Fibroblast of skin of left biceps (primary cell): ENCODE measurements around the gene N4BP2.

ENCODE experiments used
- DNase-seq, 2 experiments: peaks; one replicate each; pipeline ENCODE4 v3.0.0-alpha.2; 2013; ENCODE audit warnings: low read depth in 2 of 2

Gene N4BP2

GRCh38 chr4:40152637-40153036, 96.0 kb downstream of the N4BP2 start:
- no peak for DNase-seq

- no peak for DNase-seq
Observed at GRCh38 chr4:40157436-40157835, 100.8 kb downstream of the N4BP2 start.

GRCh38 chr4:40160258-40160657, 103.6 kb downstream of the N4BP2 start:
- no peak for DNase-seq

- no peak for DNase-seq
Observed at GRCh38 chr4:40164459-40164858, 107.8 kb downstream of the N4BP2 start.

DNA sequence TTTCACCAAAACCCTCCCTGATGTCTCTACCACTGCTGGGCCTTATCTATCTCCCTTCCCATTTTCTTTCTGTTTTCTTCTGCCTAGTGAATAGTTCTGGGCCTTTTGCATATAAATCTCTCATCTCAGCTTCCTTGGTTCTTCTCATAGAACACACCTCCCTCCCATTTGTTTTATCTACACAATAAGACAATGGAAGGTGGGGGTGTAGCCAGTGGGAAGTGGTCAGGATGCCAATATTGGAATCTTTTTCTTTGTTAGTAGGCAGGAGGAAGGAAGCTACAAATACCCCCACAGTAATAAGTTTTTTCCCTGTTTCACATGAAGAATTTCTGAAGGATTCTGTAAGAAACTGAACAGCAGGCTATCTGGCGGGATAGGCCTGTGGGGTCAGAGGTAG, 109.3 kb downstream of the N4BP2 start:
- DNase-seq = no peak

DNA sequence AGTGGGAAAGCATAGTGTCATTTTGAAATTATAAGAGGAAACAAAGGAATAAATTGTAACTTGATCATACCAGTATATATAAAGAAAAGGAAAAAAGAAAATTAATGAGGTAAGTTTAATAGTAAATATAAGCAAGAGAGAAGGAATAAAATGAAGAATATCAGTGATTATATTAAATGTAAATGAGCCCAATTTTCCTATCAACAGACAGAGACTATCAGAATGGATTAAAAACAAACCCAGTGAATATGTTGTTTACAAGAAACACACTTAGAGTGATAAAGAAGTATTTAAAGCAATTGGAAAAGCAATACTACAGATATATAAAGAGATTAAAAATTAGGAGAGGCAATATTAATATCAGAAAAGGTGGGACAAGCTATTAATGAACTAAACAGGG, 111.4 kb downstream of the N4BP2 start:
- DNase-seq = no peak

GRCh38 chr4:40170588-40170987, 113.9 kb downstream of the N4BP2 start:
- DNase-seq = no peak

GRCh38 chr4:40173470-40173875, 116.8 kb downstream of the N4BP2 start:
- no peak for DNase-seq

DNA sequence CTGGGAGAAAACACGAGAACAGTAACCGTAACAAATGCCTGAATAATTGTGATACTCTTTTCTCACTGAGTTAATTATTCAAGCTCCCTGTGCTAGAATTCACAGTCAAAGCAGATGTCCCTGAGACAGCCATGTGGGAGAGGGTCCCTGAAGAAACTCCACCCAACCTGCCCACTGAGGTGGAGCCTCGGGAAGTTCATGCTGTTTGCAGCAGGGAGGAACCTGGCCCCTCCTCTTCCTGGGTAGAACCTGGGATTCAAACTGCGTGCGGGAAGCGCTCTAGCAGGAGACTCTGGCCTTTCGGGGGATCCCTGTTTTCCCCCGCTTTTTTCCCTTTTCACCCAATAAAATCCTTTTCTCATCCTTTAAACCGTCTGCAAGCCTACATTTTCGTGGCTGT, 120.0 kb downstream of the N4BP2 start:
- no peak for DNase-seq

DNA sequence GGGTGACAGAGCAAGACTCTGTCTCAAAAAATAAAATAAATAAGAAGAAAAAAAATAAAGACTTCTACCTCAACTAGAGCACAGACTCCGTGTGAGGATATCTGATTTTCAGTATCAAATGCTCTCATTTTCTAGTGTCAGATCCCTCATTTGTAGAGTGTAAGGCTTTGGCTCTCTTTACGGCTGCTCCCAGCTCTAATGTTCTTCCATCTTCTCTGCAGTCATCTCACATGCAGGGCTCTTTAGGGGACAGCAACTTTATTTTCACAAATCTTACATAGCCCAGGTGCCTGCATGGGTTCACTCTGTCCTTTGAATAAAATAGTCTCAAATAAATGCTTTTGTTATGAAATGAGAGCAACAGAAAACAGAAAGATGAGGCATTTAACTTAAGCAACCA, 120.9 kb downstream of the N4BP2 start:
- DNase-seq = no peak

- DNase-seq = no peak
Observed at GRCh38 chr4:40178672-40179071, 122.0 kb downstream of the N4BP2 start.

GRCh38 chr4:40179360-40179759, 122.7 kb downstream of the N4BP2 start:
- DNase-seq = no peak

DNA sequence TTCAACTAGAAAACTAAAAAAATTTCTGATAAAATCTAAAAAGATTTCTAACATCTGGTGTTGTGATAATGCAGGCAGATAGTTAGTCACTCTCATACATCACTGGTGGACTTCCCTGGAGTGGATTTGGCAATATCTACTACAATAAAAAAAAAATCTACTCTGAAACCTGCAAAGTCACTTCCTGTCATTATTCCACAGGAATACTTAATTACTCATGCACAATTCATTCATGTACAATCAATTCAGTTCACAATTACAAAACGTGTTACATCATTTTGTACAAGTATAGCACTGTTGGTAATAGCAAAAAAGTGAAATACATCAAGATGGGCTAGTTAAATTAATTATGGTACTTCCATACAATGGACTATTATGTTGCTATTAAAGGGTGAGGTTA, 123.7 kb downstream of the N4BP2 start:
- DNase-seq = peak; percentile 75 to 80

DNA sequence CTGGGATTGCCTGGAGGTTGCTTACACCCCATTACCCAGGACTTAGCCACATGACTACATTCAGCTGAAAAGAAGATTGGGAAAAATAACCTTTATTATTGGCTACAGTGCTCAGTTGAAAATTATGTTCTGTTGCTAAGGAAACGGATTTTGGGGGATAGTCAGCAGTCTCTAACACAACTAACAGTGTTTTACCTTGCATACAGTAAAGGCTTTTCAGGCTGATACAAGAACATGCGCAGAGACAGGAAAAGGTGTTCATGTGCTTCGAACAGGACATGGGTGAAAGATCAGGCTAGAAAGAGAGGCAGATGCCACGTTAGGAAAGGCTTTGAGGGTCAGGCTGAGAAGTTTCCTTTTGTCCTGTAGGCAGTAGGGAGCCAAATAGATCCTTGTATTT, 125.4 kb downstream of the N4BP2 start:
- no peak for DNase-seq

- DNase-seq = no peak
Observed at GRCh38 chr4:40182954-40183353, 126.3 kb downstream of the N4BP2 start.

GRCh38 chr4:40183615-40184411, 127.2 kb downstream of the N4BP2 start:
- DNase-seq = no peak

GRCh38 chr4:40185830-40186664, 129.4 kb downstream of the N4BP2 start:
- peak; percentile 8 to 19 for DNase-seq

DNA sequence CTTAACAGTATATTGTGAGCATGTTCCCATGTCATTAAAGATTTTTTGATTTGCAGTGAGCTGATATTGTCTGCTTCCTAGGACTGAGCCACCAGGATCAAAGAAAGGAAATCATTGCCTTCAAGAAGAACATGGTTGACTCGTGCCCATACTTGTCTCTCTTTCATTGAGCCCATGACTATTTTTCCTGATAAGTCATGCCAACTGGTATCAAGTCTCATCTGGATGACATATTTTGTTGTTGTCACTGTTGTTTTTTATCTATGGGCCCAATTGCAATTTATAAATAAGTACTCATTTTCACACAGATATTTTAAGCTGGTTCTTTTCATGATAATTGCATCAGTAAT, 130.0 kb downstream of the N4BP2 start:
- DNase-seq = no peak

GRCh38 chr4:40187386-40187906, 130.8 kb downstream of the N4BP2 start:
- DNase-seq = no peak

DNA sequence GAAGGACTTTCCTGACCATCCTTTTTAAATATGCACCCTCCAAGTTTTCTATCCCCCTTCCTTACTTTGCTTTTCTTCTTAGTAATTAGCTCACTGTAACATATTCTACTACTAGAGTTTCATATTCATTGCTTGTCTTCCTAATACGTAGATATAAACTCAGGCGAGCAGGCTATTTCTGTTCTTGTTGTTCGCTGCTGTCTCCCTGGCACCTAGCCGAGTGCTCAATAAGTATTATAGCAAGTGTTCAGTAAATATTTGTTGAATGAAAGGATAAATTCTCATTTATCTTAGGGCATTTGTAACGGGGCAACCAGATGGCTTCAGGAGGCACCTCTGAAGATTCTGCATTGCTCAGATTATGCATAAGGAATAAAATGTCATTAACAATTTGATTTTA, 133.4 kb downstream of the N4BP2 start:
- DNase-seq = no peak

DNA sequence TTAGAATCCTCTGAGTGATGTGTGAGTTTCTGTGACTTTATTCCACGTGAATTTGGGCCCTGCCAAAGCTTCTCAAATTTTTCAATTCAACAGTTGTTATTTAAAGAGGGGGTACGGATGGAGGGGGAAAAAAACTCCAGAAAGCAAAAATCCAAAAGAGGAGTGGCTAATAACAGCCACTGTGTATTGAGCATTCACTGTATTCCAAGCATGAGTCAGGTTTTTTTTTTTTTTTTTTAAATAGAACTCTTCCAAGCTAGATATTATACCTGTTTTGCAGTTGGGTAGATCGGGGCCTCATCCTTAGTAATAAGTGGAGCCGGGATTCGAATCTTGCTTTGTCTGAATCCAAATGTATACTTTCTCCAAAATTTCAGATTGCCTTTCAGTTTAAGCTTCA, 133.8 kb downstream of the N4BP2 start:
- DNase-seq = no peak

DNA sequence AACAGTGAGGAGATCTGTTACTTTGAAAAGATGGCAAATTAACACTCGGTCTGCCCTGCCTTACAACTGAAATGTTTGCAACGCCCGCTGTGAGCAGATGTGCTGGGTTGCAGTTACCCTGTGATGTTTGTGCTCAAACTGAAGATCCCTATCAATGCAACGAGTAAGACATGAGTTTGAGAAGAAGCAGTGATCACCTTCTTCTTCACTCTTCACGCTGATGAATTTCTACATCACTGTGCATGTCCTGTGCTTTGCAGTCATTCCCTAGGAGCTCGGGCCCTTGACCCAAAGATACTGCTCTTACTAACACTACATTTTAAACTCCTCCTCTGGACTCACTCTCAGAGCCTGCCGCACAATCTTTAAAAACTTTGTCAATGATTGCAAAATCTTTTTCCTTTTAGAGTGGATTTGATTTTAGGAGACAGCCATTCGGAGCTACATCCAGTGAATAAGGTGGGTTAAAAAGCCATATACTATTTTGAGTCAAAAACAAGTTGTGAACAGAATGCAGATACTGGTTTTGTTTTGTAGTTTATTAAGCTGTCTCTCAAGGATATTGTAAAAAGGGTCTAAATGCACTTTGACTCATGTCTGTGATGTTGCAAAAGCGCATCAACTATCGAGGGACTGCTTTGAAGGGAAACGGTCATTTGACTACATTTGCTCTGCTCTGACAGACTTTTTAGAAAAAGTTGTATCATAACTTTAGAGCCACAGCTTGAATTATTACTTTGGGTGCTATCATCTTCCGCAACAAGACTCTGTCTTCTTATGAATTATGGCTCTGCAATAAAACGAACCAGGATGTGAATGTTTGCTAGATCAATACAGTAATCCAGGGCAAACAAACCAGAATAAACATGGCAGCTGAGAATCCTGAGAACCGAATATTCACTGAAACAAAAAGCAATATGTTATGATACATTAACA, 134.5 kb downstream of the N4BP2 start:
- no peak for DNase-seq
